Endothelial cell of umbilical vein (primary cell): Measurements from ENCODE around the gene C9orf78. TPM values are rescaled to one million over a fixed set of nuclear protein-coding genes. Genes with fewer than 3 reads are reported as not detected.

ENCODE experiments used
- BruUV-seq: library from RNA; stranded (reverse); fragments of 400-500 nt; replicated peaks from 2 replicates; lab custom pipeline; 2021; lab: Mats Ljungman, UMichigan
- CTCF ChIA-PET: fragments of 300-600, 350-600 bp; sonication (Branson Sonifier 250); formaldehyde crosslinking; loops from one replicate; lab custom pipeline; 2021; ENCODE audit warnings: antibody characterized with exemption, inconsistent platforms; lab: Charles Lee
- POLR2A ChIA-PET: fragments of 300-600, 350-600 bp; sonication (Branson Sonifier 250); formaldehyde crosslinking; loops from one replicate; lab custom pipeline; 2021; ENCODE audit warnings: antibody characterized with exemption, inconsistent platforms; lab: Charles Lee
- DNase-seq: peaks from one replicate; pipeline ENCODE4 v3.0.0-alpha.2; 2011; ENCODE audit warnings: low read depth, low spot score
- FAIRE-seq: peaks from 2 replicates; lab custom pipeline; 2011; peaks lifted over from hg19 to GRCh38; lab: Jason Lieb, UNC
- H2AFZ ChIP-seq: 2 replicates; pipeline ENCODE4 v1.6.0; 2012; ENCODE audit warnings: low read depth, low read length, control low read depth, inconsistent platforms
- H3K27ac ChIP-seq: 2 replicates; pipeline ENCODE4 v1.5.1; 2011; ENCODE audit warnings: low read depth, mild to moderate bottlenecking, control low read depth, low read length, moderate library complexity; ENCODE audit not compliant: insufficient read depth
- H3K27me3 ChIP-seq, 2 experiments: 2 replicates each; pipeline versions ENCODE4 v1.6.0 to v1.6.1; 2011; ENCODE audit warnings: low read length in 2 of 2, mixed read lengths in 1 of 2; ENCODE audit not compliant: control insufficient read depth in 2 of 2, insufficient read depth in 2 of 2
- H3K36me3 ChIP-seq, 2 experiments: 2 replicates in 1 of 2; 3 replicates in 1 of 2; pipeline ENCODE4 v1.5.1; 2011; ENCODE audit warnings: low read length in 2 of 2, mild to moderate bottlenecking in 1 of 2, moderate library complexity in 1 of 2; ENCODE audit not compliant: control insufficient read depth in 2 of 2, insufficient read depth in 2 of 2; ENCODE audit errors: extremely low read depth in 1 of 2
- H3K4me1 ChIP-seq: 3 replicates; pipeline ENCODE4 v1.5.1; 2011; ENCODE audit warnings: mild to moderate bottlenecking, low read length; ENCODE audit not compliant: control insufficient read depth, insufficient read depth; ENCODE audit errors: extremely low read depth
- H3K4me2 ChIP-seq: 2 replicates; pipeline ENCODE4 v1.6.1; 2011; ENCODE audit warnings: low read length, control low read depth, mixed read lengths; ENCODE audit not compliant: insufficient read depth
- H3K4me3 ChIP-seq, 3 experiments: fragments of 200-600 bp in 1 of 3; sonication (generic), shearing (Covaris generic) in 1 of 3; replicated peaks in 1 of 3; 2 replicates each; pipeline ENCODE4 v1.5.1; 2011 to 2016; ENCODE audit warnings: control low read depth in 3 of 3, low read length in 3 of 3, mild to moderate bottlenecking in 2 of 3, inconsistent platforms in 1 of 3, low read depth in 1 of 3, moderate library complexity in 1 of 3; ENCODE audit not compliant: insufficient read depth in 1 of 3
- H3K79me2 ChIP-seq: 2 replicates; pipeline ENCODE4 v1.6.0; 2012; ENCODE audit warnings: low read length, inconsistent platforms; ENCODE audit not compliant: control insufficient read depth, insufficient read depth
- H3K9ac ChIP-seq: replicated peaks from 2 replicates; pipeline ENCODE3; 2011; ENCODE audit warnings: low read length, control low read depth; ENCODE audit not compliant: insufficient read depth; ENCODE audit errors: extremely low read depth
- H3K9me1 ChIP-seq: replicated peaks from 3 replicates; pipeline ENCODE4 v1.6.0; 2011; ENCODE audit warnings: mild to moderate bottlenecking, low read length; ENCODE audit not compliant: control insufficient read depth, insufficient read depth; ENCODE audit errors: extremely low read depth
- H3K9me3 ChIP-seq: replicated peaks from 2 replicates; pipeline ENCODE4 v1.5.1; 2012; ENCODE audit warnings: low read length, inconsistent platforms; ENCODE audit not compliant: control insufficient read depth, insufficient read depth
- H4K20me1 ChIP-seq: replicated peaks from 2 replicates; pipeline ENCODE3; 2011; ENCODE audit warnings: mild to moderate bottlenecking, low read length; ENCODE audit not compliant: control insufficient read depth, insufficient read depth; ENCODE audit errors: extremely low read depth
- CTCF ChIP-seq, 2 donors: IDR thresholded peaks; 1 replicate in 1 of 2; 2 replicates in 1 of 2; pipeline ENCODE4 v1.5.1; 2011; ENCODE audit warnings: low read length in 2 of 2, mild to moderate bottlenecking in 2 of 2, moderate library complexity in 2 of 2, control low read depth in 1 of 2, inconsistent platforms in 1 of 2, low read depth in 1 of 2; ENCODE audit not compliant: insufficient read depth in 1 of 2; ENCODE audit errors: extremely low read depth in 1 of 2
- EZH2 ChIP-seq: IDR thresholded peaks from 2 replicates; pipeline ENCODE4 v1.6.1; 2012; ENCODE audit warnings: borderline replicate concordance, low read depth, mild to moderate bottlenecking, moderate library complexity, low read length, inconsistent platforms; ENCODE audit not compliant: severe bottlenecking
- FOS ChIP-seq: IDR thresholded peaks from 2 replicates; pipeline ENCODE4 v1.6.1; 2011; ENCODE audit warnings: mild to moderate bottlenecking, low read length, moderate library complexity, borderline replicate concordance; ENCODE audit not compliant: insufficient read depth
- GATA2 ChIP-seq: IDR thresholded peaks from 2 replicates; pipeline ENCODE4 v1.7.0; 2011; ENCODE audit warnings: low read depth, mild to moderate bottlenecking, moderate library complexity, mixed read lengths, low read length; ENCODE audit not compliant: insufficient read length, insufficient read depth
- JUN ChIP-seq: IDR thresholded peaks from 2 replicates; pipeline ENCODE4 v1.6.1; 2011; ENCODE audit warnings: borderline replicate concordance, low read depth; ENCODE audit not compliant: insufficient read length, insufficient read depth
- MYC ChIP-seq: IDR thresholded peaks from one replicate; pipeline ENCODE4 v1.6.1; 2011; ENCODE audit warnings: mild to moderate bottlenecking, low read depth, low read length
- POLR2A ChIP-seq: IDR thresholded peaks from 2 replicates; pipeline ENCODE4 v1.6.1; 2012; ENCODE audit warnings: low read depth, mild to moderate bottlenecking, control low read depth, low read length
- POLR2AphosphoS5 ChIP-seq: IDR thresholded peaks from 2 replicates; pipeline ENCODE4 v1.6.1; 2012; ENCODE audit warnings: low read depth, mild to moderate bottlenecking, control low read depth, low read length, moderate library complexity; ENCODE audit not compliant: insufficient read depth
- dilution Hi-C: fragments of 300-500 bp; cut with MboI; formaldehyde crosslinking; loops from one replicate; pipeline ENCODE4 v1.15.0; 2019; ENCODE audit warnings: low sequenced_read_pairs; ENCODE audit not compliant: extremely low pct_ligation_motif_present
- intact Hi-C: fragments of 100-400 bp; cut with micrococcal nuclease; formaldehyde crosslinking; loops from one replicate; pipeline ENCODE4 v1.10.0; 2022
- polyA plus RNA-seq, 4 experiments: library from polyadenylated mRNA; depleted of rRNA in 3 of 4; stranded (reverse) in 3 of 4; unstranded in 1 of 4; fragments of >200 nt; gene quantifications; 2 replicates each; pipeline versions ENCODE4 v1.2.1 to v1.2.3, GENCODE V29; 2011 to 2012; ENCODE audit warnings: missing spikeins in 1 of 4
- total RNA-seq: library from RNA; stranded (reverse); gene quantifications from 2 replicates; pipeline ENCODE4 v1.2.3, GENCODE V29; 2021
- TF ChIP-seq, protein P1 (sequence below): IDR thresholded peaks from 2 replicates; pipeline ENCODE4 v1.6.1; 2011; ENCODE audit not compliant: insufficient read depth, insufficient read length

The C9orf78 gene
- total and polyA plus RNA-seq, 2 donors (not counting 3 experiments of a cell fraction or from before 2014, with no cell fraction given), result 17.9 to 34.6 TPM

GRCh38 chr9:129832982-129833381 lies 2.1 kb downstream of the C9orf78 start:
- TF ChIP-seq POLR2A (no peak), JUN (no peak), MYC (no peak), EZH2 (no peak), GATA2 (no peak), POLR2AphosphoS5 (no peak), FOS (no peak), CTCF (IDR thresholded peaks at IDR 0.05; ENCODE audit: extremely low read depth in 1 of 2, insufficient read depth in 1 of 2, low read depth in 1 of 2, low read length in 2 of 2) (no peak)
- TF ChIP-seq, protein P1, sequence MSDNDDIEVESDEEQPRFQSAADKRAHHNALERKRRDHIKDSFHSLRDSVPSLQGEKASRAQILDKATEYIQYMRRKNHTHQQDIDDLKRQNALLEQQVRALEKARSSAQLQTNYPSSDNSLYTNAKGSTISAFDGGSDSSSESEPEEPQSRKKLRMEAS, result no peak
- FAIRE-seq (no peak), DNase-seq (no peak)
- intact Hi-C loops, result no loop called here
- CTCF ChIA-PET, result no interaction called here
- H3K27me3 ChIP-seq, result no peaks in the 10 kb centered on the region
- H3K4me2 ChIP-seq, result no peak overlapping the region
- no peaks in the 10 kb centered on the region for H4K20me1 ChIP-seq
- H3K36me3 ChIP-seq, result peaks cover 10 to 13% of the 10 kb centered on the region in 2 experiments
- H3K9me1 ChIP-seq, result no peaks in the 10 kb centered on the region
- BruUV-seq, result no TSS peak
- H3K4me1 ChIP-seq, result peaks cover 9% of the 10 kb centered on the region
- peaks cover 6% of the 10 kb centered on the region for H3K79me2 ChIP-seq
- no peaks in the 10 kb centered on the region for H3K9me3 ChIP-seq
- H3K27ac ChIP-seq, result no peak overlapping the region
- dilution Hi-C loops, result no loop called here
- no peak overlapping the region for H2AFZ ChIP-seq
- no peak overlapping the region for H3K9ac ChIP-seq
- no peak overlapping the region for H3K4me3 ChIP-seq
- POLR2A ChIA-PET, result no interaction called here
